HG03558 (cell line): Measurements from ENCODE around the gene PTEN.
"Not testable (repeated sequence)": the region's sequence is repeated elsewhere in the genome, so short reads cannot be mapped to it uniquely, and the experiment has no call there.

Experiments used
- ATAC-seq: cut with Tn5 transposase; IDR thresholded peaks from one replicate; pipeline ENCODE4 v1.9.1; 2021; ENCODE audit warnings: moderate number of reproducible peaks; ENCODE audit not compliant: unreplicated experiment; ENCODE audit errors: extremely low read depth

The PTEN gene

GRCh38 chr10:87863053-87863943 lies at the start of gene PTEN, which contains the start of gene KLLN:
Gene PTEN, plus strand, starts transcription at chr10:87863625. Its CDS starts 845 bp downstream, at chr10:87864470.
Gene KLLN, minus strand, starts transcription at chr10:87863533. Its CDS starts 1,046 bp downstream, at chr10:87862487.
- peak; percentile 26 for ATAC-seq

- ATAC-seq, result no peak
Observed at GRCh38 chr10:87816163-87816897, 47.1 kb upstream of the PTEN start.

- no peak for ATAC-seq
Observed at GRCh38 chr10:87816898-87817608, 46.4 kb upstream of the PTEN start.

GRCh38 chr10:87817609-87818504 lies 45.6 kb upstream of the PTEN start, which contains the start of gene ATAD1:
Gene ATAD1, minus strand, starts transcription at chr10:87818226. Its CDS starts 3,627 bp downstream, at chr10:87814599.
- ATAC-seq, result peak; percentile 52

- ATAC-seq, result peak; percentile 23
Observed at GRCh38 chr10:87818505-87819288, 44.7 kb upstream of the PTEN start.

GRCh38 chr10:87819289-87819585 lies 44.2 kb upstream of the PTEN start:
- ATAC-seq, result no peak

- ATAC-seq, result no peak
Observed at GRCh38 chr10:87826653-87827052, 36.8 kb upstream of the PTEN start.

- ATAC-seq, result no peak
Observed at GRCh38 chr10:87827681-87828080, 35.7 kb upstream of the PTEN start.

- ATAC-seq, result not testable (repeated sequence)
Observed at GRCh38 chr10:87829051-87829450, 34.4 kb upstream of the PTEN start.

- ATAC-seq, result no peak
Observed at GRCh38 chr10:87829986-87830729, 33.3 kb upstream of the PTEN start.

- ATAC-seq, result no peak
Observed at GRCh38 chr10:87836098-87836497, 27.3 kb upstream of the PTEN start.

GRCh38 chr10:87837445-87837844 lies 26.0 kb upstream of the PTEN start:
- ATAC-seq, result no peak

- ATAC-seq, result no peak
Observed at GRCh38 chr10:87838650-87839049, 24.8 kb upstream of the PTEN start.

GRCh38 chr10:87841186-87841585 lies 22.2 kb upstream of the PTEN start:
- no peak for ATAC-seq

- ATAC-seq, result no peak
Observed at GRCh38 chr10:87842220-87842641, 21.2 kb upstream of the PTEN start.

- ATAC-seq, result no peak
Observed at GRCh38 chr10:87842776-87843497, 20.5 kb upstream of the PTEN start.

- no peak for ATAC-seq
Observed at GRCh38 chr10:87843714-87844113, 19.7 kb upstream of the PTEN start.
